Measurements from ENCODE around the gene ACER3. TPM values are rescaled to one million over a fixed set of nuclear protein-coding genes. Genes with fewer than 3 reads are reported as not detected.
A peak's percentile ranks its signal among the peaks of the same experiment; 100 is the strongest.
"Not testable (repeated sequence)": the region's sequence is repeated elsewhere in the genome, so short reads cannot be mapped to it uniquely, and the experiment has no call there.

Gene ACER3
- total and polyA plus RNA-seq, 4 donors, result 15.7 to 48.3 (median 29.0) TPM

GRCh38 chr11:76861490-76861953 is 804 bp downstream of the ACER3 start:
- DNase-seq (ENCODE audit: low read depth in 4 of 6, low spot score in 6 of 6), result no peak
- Histone ChIP-seq H3K9me3 (ENCODE audit: control insufficient read depth, insufficient read depth, low read length) (no peaks in the 10 kb centered on the region), H3K4me3 (ENCODE audit: low read depth, low read length) (peak overlapping the region; percentile 87), H3K4me1 (ENCODE audit: control insufficient read depth, insufficient read depth, low read length) (peaks cover 14% of the 10 kb centered on the region), H3K27ac (ENCODE audit: low read depth, low read length) (no peak overlapping the region), H3K36me3 (ENCODE audit: control insufficient read depth, insufficient read depth, low read length) (no peaks in the 10 kb centered on the region), H3K27me3 (ENCODE audit: control insufficient read depth, insufficient read depth, low read length) (no peaks in the 10 kb centered on the region)
- WGBS (ENCODE audit: insufficient coverage), result 13% methylated on average over 4 of the region's 6 CpGs

GRCh38 chr11:76862794-76863193 is 2.1 kb downstream of the ACER3 start:
- 100% methylated on average over 2 of the region's 2 CpGs for WGBS (ENCODE audit: insufficient coverage)
- H3K4me3 ChIP-seq (ENCODE audit: low read depth, low read length); H3K9me3 ChIP-seq (ENCODE audit: control insufficient read depth, insufficient read depth, low read length); DNase-seq (ENCODE audit: low read depth in 4 of 6, low spot score in 6 of 6); H3K27me3 ChIP-seq (ENCODE audit: control insufficient read depth, insufficient read depth, low read length); H3K36me3 ChIP-seq (ENCODE audit: control insufficient read depth, insufficient read depth, low read length); H3K27ac ChIP-seq (ENCODE audit: low read depth, low read length): not testable (repeated sequence)
- H3K4me1 ChIP-seq (ENCODE audit: control insufficient read depth, insufficient read depth, low read length), result peaks cover 14% of the 10 kb centered on the region

GRCh38 chr11:76863196-76863777 is 2.6 kb downstream of the ACER3 start:
- Histone ChIP-seq H3K27ac (ENCODE audit: low read depth, low read length) (no peak overlapping the region), H3K27me3 (ENCODE audit: control insufficient read depth, insufficient read depth, low read length) (no peaks in the 10 kb centered on the region), H3K4me3 (ENCODE audit: low read depth, low read length) (no peak overlapping the region), H3K9me3 (ENCODE audit: control insufficient read depth, insufficient read depth, low read length) (no peaks in the 10 kb centered on the region), H3K4me1 (ENCODE audit: control insufficient read depth, insufficient read depth, low read length) (peaks cover 14% of the 10 kb centered on the region), H3K36me3 (ENCODE audit: control insufficient read depth, insufficient read depth, low read length) (no peaks in the 10 kb centered on the region)
- DNase-seq (ENCODE audit: low read depth in 4 of 6, low spot score in 6 of 6), result peak in 1 of 6 donors; percentile 13
- 100% methylated on average over 1 of the region's 3 CpGs for WGBS (ENCODE audit: insufficient coverage)

- Histone ChIP-seq H3K4me1 (ENCODE audit: control insufficient read depth, insufficient read depth, low read length) (no peaks in the 10 kb centered on the region), H3K27me3 (ENCODE audit: control insufficient read depth, insufficient read depth, low read length) (no peaks in the 10 kb centered on the region), H3K27ac (ENCODE audit: low read depth, low read length) (no peak overlapping the region), H3K4me3 (ENCODE audit: low read depth, low read length) (no peak overlapping the region), H3K9me3 (ENCODE audit: control insufficient read depth, insufficient read depth, low read length) (no peaks in the 10 kb centered on the region), H3K36me3 (ENCODE audit: control insufficient read depth, insufficient read depth, low read length) (peaks cover 2% of the 10 kb centered on the region)
- WGBS (ENCODE audit: insufficient coverage), result 100% methylated on average over 4 of the region's 6 CpGs
- DNase-seq (ENCODE audit: low read depth in 4 of 6, low spot score in 6 of 6), result no peak
Measured at GRCh38 chr11:76872959-76873827, 12.5 kb downstream of the ACER3 start.

GRCh38 chr11:76878014-76878413 is 17.3 kb downstream of the ACER3 start:
- Histone ChIP-seq H3K27ac (ENCODE audit: low read depth, low read length) (no peak overlapping the region), H3K9me3 (ENCODE audit: control insufficient read depth, insufficient read depth, low read length) (no peaks in the 10 kb centered on the region), H3K4me3 (ENCODE audit: low read depth, low read length) (no peak overlapping the region), H3K27me3 (ENCODE audit: control insufficient read depth, insufficient read depth, low read length) (no peaks in the 10 kb centered on the region), H3K4me1 (ENCODE audit: control insufficient read depth, insufficient read depth, low read length) (no peaks in the 10 kb centered on the region), H3K36me3 (ENCODE audit: control insufficient read depth, insufficient read depth, low read length) (no peaks in the 10 kb centered on the region)
- no peak for DNase-seq (ENCODE audit: low read depth in 4 of 6, low spot score in 6 of 6)
- WGBS (ENCODE audit: insufficient coverage), result no CpG with 5 or more reads among the region's 2 CpGs

GRCh38 chr11:76880314-76880713 is 19.6 kb downstream of the ACER3 start:
- H3K36me3 ChIP-seq (ENCODE audit: control insufficient read depth, insufficient read depth, low read length), result no peaks in the 10 kb centered on the region
- H3K9me3 ChIP-seq (ENCODE audit: control insufficient read depth, insufficient read depth, low read length), result no peaks in the 10 kb centered on the region
- peak in 1 of 6 donors; percentile 31 for DNase-seq (ENCODE audit: low read depth in 4 of 6, low spot score in 6 of 6)
- no peaks in the 10 kb centered on the region for H3K27me3 ChIP-seq (ENCODE audit: control insufficient read depth, insufficient read depth, low read length)
- WGBS (ENCODE audit: insufficient coverage), result no CpG with 5 or more reads among the region's 2 CpGs
- peaks cover under 1% of the 10 kb centered on the region for H3K4me1 ChIP-seq (ENCODE audit: control insufficient read depth, insufficient read depth, low read length)
- no peak overlapping the region for H3K27ac ChIP-seq (ENCODE audit: low read depth, low read length)
- H3K4me3 ChIP-seq (ENCODE audit: low read depth, low read length), result no peak overlapping the region

GRCh38 chr11:76880956-76881355 is 20.2 kb downstream of the ACER3 start:
- DNase-seq (ENCODE audit: low read depth in 4 of 6, low spot score in 6 of 6), result no peak
- Histone ChIP-seq H3K4me3 (ENCODE audit: low read depth, low read length) (no peak overlapping the region), H3K27ac (ENCODE audit: low read depth, low read length) (no peak overlapping the region), H3K36me3 (ENCODE audit: control insufficient read depth, insufficient read depth, low read length) (no peaks in the 10 kb centered on the region), H3K27me3 (ENCODE audit: control insufficient read depth, insufficient read depth, low read length) (no peaks in the 10 kb centered on the region), H3K4me1 (ENCODE audit: control insufficient read depth, insufficient read depth, low read length) (peaks cover 4% of the 10 kb centered on the region), H3K9me3 (ENCODE audit: control insufficient read depth, insufficient read depth, low read length) (no peaks in the 10 kb centered on the region)
- WGBS (ENCODE audit: insufficient coverage), result no CpG with 5 or more reads among the region's 4 CpGs

GRCh38 chr11:76885390-76886097 is 24.8 kb downstream of the ACER3 start:
- Histone ChIP-seq H3K9me3 (ENCODE audit: control insufficient read depth, insufficient read depth, low read length) (no peaks in the 10 kb centered on the region), H3K36me3 (ENCODE audit: control insufficient read depth, insufficient read depth, low read length) (no peaks in the 10 kb centered on the region), H3K27ac (ENCODE audit: low read depth, low read length) (no peak overlapping the region), H3K4me3 (ENCODE audit: low read depth, low read length) (no peak overlapping the region), H3K27me3 (ENCODE audit: control insufficient read depth, insufficient read depth, low read length) (no peaks in the 10 kb centered on the region), H3K4me1 (ENCODE audit: control insufficient read depth, insufficient read depth, low read length) (peaks cover 4% of the 10 kb centered on the region)
- WGBS (ENCODE audit: insufficient coverage), result 76% methylated on average over 6 of the region's 9 CpGs
- no peak for DNase-seq (ENCODE audit: low read depth in 4 of 6, low spot score in 6 of 6)

GRCh38 chr11:76888989-76889388 is 28.3 kb downstream of the ACER3 start:
- H3K4me1 ChIP-seq (ENCODE audit: control insufficient read depth, insufficient read depth, low read length), result peaks cover 7% of the 10 kb centered on the region
- no peaks in the 10 kb centered on the region for H3K27me3 ChIP-seq (ENCODE audit: control insufficient read depth, insufficient read depth, low read length)
- H3K36me3 ChIP-seq (ENCODE audit: control insufficient read depth, insufficient read depth, low read length), result no peaks in the 10 kb centered on the region
- no CpG with 5 or more reads among the region's 1 CpG for WGBS (ENCODE audit: insufficient coverage)
- H3K4me3 ChIP-seq (ENCODE audit: low read depth, low read length), result no peak overlapping the region
- H3K9me3 ChIP-seq (ENCODE audit: control insufficient read depth, insufficient read depth, low read length), result no peaks in the 10 kb centered on the region
- H3K27ac ChIP-seq (ENCODE audit: low read depth, low read length), result peak overlapping the region; percentile 15
- no peak for DNase-seq (ENCODE audit: low read depth in 4 of 6, low spot score in 6 of 6)
